ENCODE measurements around the gene NEURL1.

NEURL1 gene

GRCh38 chr10:103547391-103547946 is 54.0 kb downstream of the NEURL1 start:
- DNase-seq (ENCODE audit: low spot score), result no peak

- no peak for DNase-seq (ENCODE audit: low spot score)
These were observed 54.5 kb downstream of the NEURL1 start for GRCh38 chr10:103548006-103548405.

GRCh38 chr10:103548581-103549348 is 55.3 kb downstream of the NEURL1 start:
- no peak for DNase-seq (ENCODE audit: low spot score)

- no peak for DNase-seq (ENCODE audit: low spot score)
These were observed 55.8 kb downstream of the NEURL1 start for GRCh38 chr10:103549349-103549685.

- no peak for DNase-seq (ENCODE audit: low spot score)
These were observed 56.7 kb downstream of the NEURL1 start for GRCh38 chr10:103550229-103550628.

GRCh38 chr10:103551619-103552602 is 58.4 kb downstream of the NEURL1 start:
- DNase-seq (ENCODE audit: low spot score), result no peak

GRCh38 chr10:103552856-103553742 is 59.6 kb downstream of the NEURL1 start:
- DNase-seq (ENCODE audit: low spot score), result no peak

GRCh38 chr10:103553743-103554487 is 60.4 kb downstream of the NEURL1 start:
- DNase-seq (ENCODE audit: low spot score), result no peak

GRCh38 chr10:103554488-103555324 is 61.2 kb downstream of the NEURL1 start:
- DNase-seq (ENCODE audit: low spot score), result peak; percentile 10

GRCh38 chr10:103555325-103555649 is 61.8 kb downstream of the NEURL1 start:
- no peak for DNase-seq (ENCODE audit: low spot score)

GRCh38 chr10:103555712-103556111 is 62.2 kb downstream of the NEURL1 start:
- DNase-seq (ENCODE audit: low spot score), result no peak

GRCh38 chr10:103556383-103557007 is 63.0 kb downstream of the NEURL1 start:
- no peak for DNase-seq (ENCODE audit: low spot score)

GRCh38 chr10:103557455-103557854 is 64.0 kb downstream of the NEURL1 start:
- no peak for DNase-seq (ENCODE audit: low spot score)

GRCh38 chr10:103558911-103559310 is 65.4 kb downstream of the NEURL1 start:
- no peak for DNase-seq (ENCODE audit: low spot score)

GRCh38 chr10:103559776-103560175 is 66.3 kb downstream of the NEURL1 start:
- no peak for DNase-seq (ENCODE audit: low spot score)

GRCh38 chr10:103560886-103561285 is 67.4 kb downstream of the NEURL1 start:
- no peak for DNase-seq (ENCODE audit: low spot score)

- no peak for DNase-seq (ENCODE audit: low spot score)
These were observed 68.9 kb downstream of the NEURL1 start for GRCh38 chr10:103562383-103562782.

- DNase-seq (ENCODE audit: low spot score), result no peak
These were observed 70.0 kb downstream of the NEURL1 start for GRCh38 chr10:103563231-103564115.

GRCh38 chr10:103564116-103564501 is 70.6 kb downstream of the NEURL1 start:
- no peak for DNase-seq (ENCODE audit: low spot score)

Measured in kidney capillary endothelial cell (primary cell).